GM10266 (cell line): Measurements from ENCODE around the gene STYX.

Experiments used
- DNase-seq: peaks from one replicate; pipeline ENCODE4 v3.0.0; 2012; ENCODE audit errors: extremely low spot score
- CTCF ChIP-seq: IDR thresholded peaks from 2 replicates; pipeline ENCODE4 v1.5.1; 2012; ENCODE audit warnings: mild to moderate bottlenecking, low read depth; ENCODE audit not compliant: control insufficient read depth, insufficient read depth; ENCODE audit errors: missing control alignments

Gene STYX

GRCh38 chr14:52789118-52789517 is 59.2 kb downstream of the STYX start:
- no peak for TF ChIP-seq CTCF

GRCh38 chr14:52790011-52790755 is 60.2 kb downstream of the STYX start:
- no peak for TF ChIP-seq CTCF
- peak; percentile 19 for DNase-seq

More at GRCh38 chr14:52789118-52789517, 59.2 kb downstream of the STYX start:
- no peak for DNase-seq

- no peak for DNase-seq
- no peak for TF ChIP-seq CTCF
Measured at GRCh38 chr14:52790756-52791222, 60.8 kb downstream of the STYX start.

- DNase-seq, result peak; percentile 92
- no peak for TF ChIP-seq CTCF
Measured at GRCh38 chr14:52791223-52792096, 61.5 kb downstream of the STYX start, which contains the start of gene GNPNAT1. TSS of gene GNPNAT1 (minus strand) at chr14:52791607. CDS start at chr14:52784650, 6,957 bp downstream.

GRCh38 chr14:52792097-52792415 is 62.1 kb downstream of the STYX start:
- no peak for DNase-seq
- no peak for TF ChIP-seq CTCF

GRCh38 chr14:52793061-52793460 is 63.1 kb downstream of the STYX start:
- no peak for DNase-seq
- no peak for TF ChIP-seq CTCF
